Subcutaneous abdominal adipose tissue (tissue), 5 donors: Measurements from ENCODE around the gene KIAA0040.

Experiments used
- H3K27ac ChIP-seq: one replicate; pipeline ENCODE4 v1.7.0; 2013; ENCODE audit warnings: low read depth, mild to moderate bottlenecking, inconsistent platforms, low read length, moderate library complexity
- H3K27me3 ChIP-seq, 5 donors: one replicate each; pipeline ENCODE4 v1.7.0; 2013; ENCODE audit warnings: low read length in 5 of 5, inconsistent platforms in 1 of 5; ENCODE audit not compliant: control insufficient read depth in 5 of 5, insufficient read depth in 4 of 5
- H3K36me3 ChIP-seq, 5 donors: one replicate each; pipeline ENCODE4 v1.7.0; 2013; ENCODE audit warnings: low read length in 5 of 5; ENCODE audit not compliant: control insufficient read depth in 5 of 5, insufficient read depth in 5 of 5
- H3K4me1 ChIP-seq, 5 donors: one replicate each; pipeline ENCODE4 v1.7.0; 2013; ENCODE audit warnings: low read length in 5 of 5, mild to moderate bottlenecking in 3 of 5, moderate library complexity in 1 of 5; ENCODE audit not compliant: control insufficient read depth in 5 of 5, insufficient read depth in 5 of 5
- H3K4me3 ChIP-seq, 5 donors: one replicate each; pipeline ENCODE4 v1.7.0; 2013; ENCODE audit warnings: low read length in 5 of 5, low read depth in 1 of 5
- H3K9ac ChIP-seq, 5 donors: one replicate each; pipeline ENCODE4 v1.7.0; 2013; ENCODE audit warnings: low read length in 5 of 5, mild to moderate bottlenecking in 4 of 5, moderate library complexity in 3 of 5
- H3K9me3 ChIP-seq, 5 donors: one replicate each; pipeline ENCODE4 v1.7.0; 2013; ENCODE audit warnings: low read length in 5 of 5; ENCODE audit not compliant: control insufficient read depth in 5 of 5
- donor health status: healthy.
- donor health status: healthy.
- donor health status: healthy.
- donor health status: healthy.
- donor health status: healthy.

Gene KIAA0040

DNA sequence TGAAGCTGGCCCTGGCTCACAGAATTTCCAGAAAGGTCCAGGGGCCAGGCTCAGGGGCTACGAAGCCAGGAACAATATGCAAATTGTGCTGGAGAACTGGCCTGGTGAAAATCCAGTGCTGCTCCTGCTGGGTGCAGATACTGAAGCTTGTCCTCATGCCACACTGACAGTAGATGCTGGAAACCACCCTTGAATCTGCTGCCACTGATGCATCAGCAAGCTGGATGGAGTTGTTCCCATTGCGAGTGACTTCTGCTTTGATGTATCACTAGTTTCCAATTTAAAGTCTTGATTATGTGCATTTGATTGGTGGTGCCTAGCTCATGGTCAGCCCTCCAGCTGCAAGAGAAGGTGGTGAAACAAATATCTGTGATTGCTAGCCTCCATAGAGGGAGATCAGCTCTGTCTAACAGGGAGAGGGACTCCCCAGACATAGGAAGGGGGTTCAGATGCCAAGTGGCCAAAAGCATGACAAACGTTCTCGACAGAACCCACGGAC, 11.0 kb upstream of the KIAA0040 start:
- Histone ChIP-seq H3K27me3 (no peaks in the 10 kb centered on the region), H3K9ac (no peak overlapping the region), H3K27ac (peak overlapping the region; percentile 12), H3K4me3 (no peak overlapping the region), H3K9me3 (no peaks in the 10 kb centered on the region), H3K36me3 (no peaks in the 10 kb centered on the region), H3K4me1 (peaks cover 5 to 36% (median 32%) of the 10 kb centered on the region in 5 donors)

DNA sequence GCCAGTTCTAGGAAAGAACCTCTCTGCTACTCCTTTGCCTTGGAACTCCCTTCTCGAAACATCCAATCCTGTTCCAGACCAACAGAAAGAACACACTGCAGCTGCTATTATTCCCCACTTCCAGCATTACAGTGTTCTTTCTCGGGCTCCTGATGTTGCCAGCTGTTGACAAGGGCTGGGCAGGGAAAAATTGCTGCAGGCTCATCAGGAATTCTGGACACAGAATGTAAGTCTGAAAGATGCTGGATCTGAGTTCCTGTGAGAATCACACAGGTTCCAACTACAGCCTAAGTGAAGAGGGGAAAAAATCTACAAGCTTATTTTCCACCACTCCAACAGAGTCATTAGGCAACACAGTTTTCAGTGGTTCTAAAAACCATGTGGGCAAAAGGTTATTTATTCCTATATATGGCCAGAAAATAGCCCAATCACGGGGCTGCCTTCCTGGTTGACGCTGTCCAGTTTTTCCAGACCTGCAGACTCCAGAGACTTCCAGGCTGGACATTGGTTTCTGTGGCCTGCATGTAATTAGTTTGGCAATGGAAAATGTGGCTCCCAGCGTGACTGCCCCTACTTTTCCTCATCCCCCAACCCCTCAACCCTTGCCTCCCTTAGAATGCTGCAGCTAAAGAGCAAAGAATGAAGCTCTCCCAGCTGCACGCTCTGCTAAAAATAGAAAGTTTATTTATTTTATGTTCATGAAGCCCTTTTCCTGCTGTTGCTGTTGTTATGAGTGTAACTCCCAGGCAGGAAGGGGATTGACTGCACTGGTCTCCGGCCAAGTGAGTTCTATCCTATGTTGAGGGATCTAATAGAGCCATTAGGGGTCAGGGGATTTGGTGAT, 8.3 kb upstream of the KIAA0040 start:
- Histone ChIP-seq H3K4me3 (peak overlapping the region in 3 of 5 donors; percentile 9 to 35 (median 14)), H3K9ac (peak overlapping the region in 3 of 5 donors; percentile 50 to 63 (median 51)), H3K4me1 (peaks cover 6 to 45% (median 36%) of the 10 kb centered on the region in 5 donors), H3K27ac (peak overlapping the region; percentile 71), H3K27me3 (no peaks in the 10 kb centered on the region), H3K36me3 (no peaks in the 10 kb centered on the region), H3K9me3 (no peaks in the 10 kb centered on the region)

DNA sequence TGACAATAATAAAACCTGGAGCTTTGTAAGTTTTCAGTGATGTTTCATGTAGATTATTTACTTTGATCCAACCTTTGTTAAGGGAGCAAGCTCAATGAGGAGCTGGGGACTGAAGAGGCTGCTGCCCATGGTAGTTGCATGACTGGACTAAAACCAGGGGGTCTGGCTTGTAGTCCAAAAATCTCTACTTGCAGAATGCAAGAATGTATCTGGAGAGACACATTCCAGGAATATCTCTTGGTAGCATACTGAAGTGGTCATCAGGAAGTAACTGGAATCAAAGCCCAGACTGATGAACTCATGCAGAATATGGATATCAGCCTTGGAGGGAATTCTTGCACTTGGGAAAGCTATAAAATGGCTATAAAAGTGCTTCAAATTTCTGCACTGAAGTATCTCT, 5.8 kb upstream of the KIAA0040 start:
- no peak overlapping the region for H3K9ac ChIP-seq
- no peak overlapping the region for H3K4me3 ChIP-seq
- no peaks in the 10 kb centered on the region for H3K9me3 ChIP-seq
- H3K4me1 ChIP-seq: peaks cover 7 to 43% (median 29%) of the 10 kb centered on the region in 5 donors
- no peak overlapping the region for H3K27ac ChIP-seq
- H3K36me3 ChIP-seq: no peaks in the 10 kb centered on the region
- H3K27me3 ChIP-seq: no peaks in the 10 kb centered on the region

DNA sequence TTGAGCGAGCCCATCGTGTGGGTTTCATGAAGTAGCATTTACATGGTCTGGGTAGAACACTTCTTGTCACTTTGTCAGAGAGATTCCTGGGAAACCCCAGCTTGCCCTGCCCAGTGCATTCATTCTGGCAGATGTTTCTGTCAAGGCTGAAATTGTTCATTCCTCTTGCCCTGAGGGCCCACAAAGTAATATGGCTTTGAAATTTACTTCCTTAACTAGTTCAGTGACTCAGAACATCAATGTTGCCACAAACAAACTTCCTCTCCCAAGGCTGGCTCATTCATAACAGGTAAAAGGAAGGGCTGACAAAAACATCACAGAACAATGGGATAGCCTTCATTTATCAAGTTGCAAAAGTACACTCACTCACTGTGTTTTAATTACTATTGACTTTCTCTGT, 5.0 kb upstream of the KIAA0040 start:
- Histone ChIP-seq H3K27ac (peak overlapping the region; percentile 44), H3K9me3 (no peaks in the 10 kb centered on the region)

DNA sequence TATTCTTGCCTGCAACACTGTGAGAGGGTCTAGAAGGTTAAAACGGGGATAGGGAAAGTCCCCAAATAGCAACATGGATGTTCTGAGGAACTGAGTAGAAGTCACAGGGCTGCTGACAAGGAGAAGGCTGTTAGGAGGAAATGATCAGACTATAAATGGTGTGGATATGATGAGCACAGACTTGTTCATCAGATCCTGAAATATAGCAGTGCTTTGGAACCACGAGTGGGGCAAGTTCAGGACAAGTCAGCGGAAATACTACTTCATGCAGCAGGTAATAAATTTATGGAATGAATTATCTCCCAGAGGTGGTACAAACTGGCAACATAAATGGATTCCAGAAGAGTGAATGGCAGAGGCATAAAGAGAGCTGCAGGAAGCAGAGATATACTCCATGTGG, 3.2 kb upstream of the KIAA0040 start:
- Histone ChIP-seq H3K4me1 (peaks cover 10 to 48% (median 36%) of the 10 kb centered on the region in 5 donors), H3K9me3 (no peaks in the 10 kb centered on the region), H3K36me3 (no peaks in the 10 kb centered on the region), H3K27ac (no peak overlapping the region), H3K9ac (no peak overlapping the region), H3K4me3 (no peak overlapping the region), H3K27me3 (no peaks in the 10 kb centered on the region)

More for the DNA sequence above, 5.0 kb upstream of the KIAA0040 start:
- H3K4me1 ChIP-seq: peaks cover 10 to 46% (median 33%) of the 10 kb centered on the region in 5 donors
- H3K4me3 ChIP-seq: no peak overlapping the region
- no peaks in the 10 kb centered on the region for H3K36me3 ChIP-seq
- H3K27me3 ChIP-seq: no peaks in the 10 kb centered on the region
- H3K9ac ChIP-seq: no peak overlapping the region

DNA sequence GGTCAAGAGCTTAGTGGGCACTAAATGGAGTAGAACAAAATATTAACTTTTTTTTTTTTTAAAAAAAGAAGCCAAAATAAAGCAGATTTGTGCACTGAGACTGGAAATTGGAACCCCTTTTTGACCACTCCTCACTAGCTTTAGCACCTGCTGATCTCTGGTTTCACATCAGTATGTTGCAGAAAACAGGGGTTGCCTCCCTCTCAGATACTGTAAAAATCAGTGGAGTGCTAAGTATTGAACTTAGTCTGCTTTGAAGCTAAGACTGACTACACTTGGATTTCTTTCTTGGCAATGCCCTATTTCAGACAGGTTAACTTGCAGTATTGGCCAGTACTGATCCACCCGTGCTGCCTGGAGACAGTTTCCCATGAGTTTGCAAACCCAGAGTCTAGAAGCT, 2.7 kb upstream of the KIAA0040 start:
- no peak overlapping the region for H3K27ac ChIP-seq
- peaks cover 10 to 48% (median 36%) of the 10 kb centered on the region in 5 donors for H3K4me1 ChIP-seq

DNA sequence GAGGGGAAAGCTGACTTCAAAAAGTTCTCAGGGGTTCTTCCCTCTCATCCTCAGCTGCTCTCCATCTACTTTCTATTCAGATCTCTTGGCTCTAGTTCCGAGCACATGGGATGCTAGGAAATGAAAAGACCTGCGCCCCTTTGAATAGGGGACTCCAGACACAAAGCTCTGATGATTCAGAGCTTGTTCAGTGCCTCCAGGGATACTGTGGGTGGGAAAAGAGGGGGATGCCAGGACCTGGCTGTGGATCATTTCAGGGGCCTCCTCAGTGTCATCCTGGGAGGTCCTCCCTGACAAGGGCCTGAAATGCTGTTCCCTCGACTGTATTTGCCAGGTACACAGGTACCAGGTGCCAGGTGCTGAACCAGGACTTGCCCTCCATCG, 943 bp upstream of the KIAA0040 start:
- Histone ChIP-seq H3K4me3 (peak overlapping the region; percentile 72 to 93 (median 84)), H3K4me1 (peaks cover 8 to 54% (median 47%) of the 10 kb centered on the region in 5 donors), H3K27ac (peak overlapping the region; percentile 87), H3K27me3 (no peaks in the 10 kb centered on the region), H3K36me3 (no peaks in the 10 kb centered on the region), H3K9ac (peak overlapping the region; percentile 52 to 80 (median 71)), H3K9me3 (no peaks in the 10 kb centered on the region)

More for the DNA sequence above, 2.7 kb upstream of the KIAA0040 start:
- Histone ChIP-seq H3K27me3 (no peaks in the 10 kb centered on the region), H3K4me3 (no peak overlapping the region), H3K36me3 (no peaks in the 10 kb centered on the region), H3K9me3 (no peaks in the 10 kb centered on the region), H3K9ac (no peak overlapping the region)

DNA sequence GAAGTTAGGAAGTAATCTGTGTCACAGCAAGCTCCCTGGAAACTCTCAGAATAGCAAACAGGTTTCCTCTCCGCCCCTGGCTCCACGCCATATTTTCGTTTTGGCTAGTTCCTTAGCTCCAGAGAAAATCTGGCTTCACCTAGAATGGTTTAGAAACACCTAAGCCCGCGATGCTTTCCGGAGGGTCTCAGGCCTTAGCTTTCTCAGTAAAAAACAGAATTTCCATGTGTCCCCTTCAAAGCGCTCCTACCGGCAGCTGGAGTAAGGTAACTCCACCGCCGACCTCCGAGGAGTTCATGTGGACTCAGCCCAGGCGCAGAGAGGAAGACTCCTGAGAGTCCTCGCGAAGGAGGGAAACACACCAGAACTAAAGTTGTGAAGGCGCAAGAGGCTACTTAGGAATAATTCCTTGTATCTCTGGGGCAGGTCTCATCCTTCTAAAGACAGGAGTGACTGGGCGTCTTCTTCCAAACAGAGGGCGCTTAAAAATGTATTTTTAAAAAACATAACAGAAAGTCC, 406 bp downstream of the KIAA0040 start:
- Histone ChIP-seq H3K9me3 (no peaks in the 10 kb centered on the region), H3K36me3 (peaks cover 0 to 4% (median 0%) of the 10 kb centered on the region in 5 donors), H3K4me3 (peak overlapping the region; percentile 77 to 93 (median 87)), H3K27me3 (no peaks in the 10 kb centered on the region), H3K4me1 (peaks cover 8 to 64% (median 53%) of the 10 kb centered on the region in 5 donors), H3K9ac (peak overlapping the region; percentile 83 to 94 (median 87)), H3K27ac (peak overlapping the region; percentile 83)

DNA sequence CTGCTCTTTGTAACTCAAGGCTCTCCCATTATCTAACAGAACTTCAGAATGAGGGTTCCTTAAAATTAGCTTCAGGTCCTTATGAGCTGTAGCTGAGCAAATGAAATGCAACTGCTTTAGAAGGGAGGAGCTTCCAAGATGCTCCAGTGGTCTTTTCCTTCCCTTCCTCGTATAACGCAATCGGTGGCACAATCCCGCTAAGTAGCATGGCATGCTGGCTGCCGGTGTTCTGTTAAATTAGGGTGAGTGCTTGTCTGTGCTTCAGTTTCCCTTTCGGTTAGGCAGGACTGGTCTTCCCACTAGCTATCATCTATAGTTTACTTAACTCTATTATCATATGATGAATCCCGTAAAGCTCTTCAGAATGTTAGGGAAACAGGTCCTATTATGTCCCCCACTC, 917 bp downstream of the KIAA0040 start:
- peak overlapping the region; percentile 83 to 94 (median 87) for H3K9ac ChIP-seq

DNA sequence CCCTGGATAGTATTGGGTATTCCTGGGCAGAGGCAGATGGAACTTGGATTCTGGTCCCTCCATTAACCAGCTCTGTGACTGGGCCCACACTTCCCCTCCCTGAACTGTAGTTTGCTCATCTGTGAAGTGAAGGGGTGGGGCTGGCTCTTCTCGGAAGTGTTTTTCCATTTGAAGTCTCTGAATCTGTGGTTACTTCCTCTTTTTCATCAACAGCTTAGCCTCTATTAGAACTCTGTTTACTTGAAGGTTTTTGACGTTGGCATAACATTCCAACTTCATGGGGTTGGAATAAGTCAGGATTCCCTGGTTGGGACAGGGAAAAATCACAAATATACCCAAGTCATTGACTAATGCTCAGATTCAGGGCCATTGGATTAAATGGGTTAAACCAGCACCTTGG, 3.6 kb downstream of the KIAA0040 start:
- peak overlapping the region in 2 of 5 donors; percentile 6 to 87 for H3K4me3 ChIP-seq
- H3K36me3 ChIP-seq: peaks cover 0 to 4% (median 0%) of the 10 kb centered on the region in 5 donors
- H3K9ac ChIP-seq: no peak overlapping the region
- no peaks in the 10 kb centered on the region for H3K9me3 ChIP-seq
- peaks cover 11 to 91% (median 77%) of the 10 kb centered on the region in 5 donors for H3K4me1 ChIP-seq
- no peak overlapping the region for H3K27ac ChIP-seq
- no peaks in the 10 kb centered on the region for H3K27me3 ChIP-seq

More for the DNA sequence above, 917 bp downstream of the KIAA0040 start:
- Histone ChIP-seq H3K4me1 (peaks cover 11 to 67% (median 55%) of the 10 kb centered on the region in 5 donors), H3K27me3 (no peaks in the 10 kb centered on the region), H3K36me3 (peaks cover 0 to 4% (median 0%) of the 10 kb centered on the region in 5 donors), H3K9me3 (no peaks in the 10 kb centered on the region), H3K27ac (peak overlapping the region; percentile 83), H3K4me3 (peak overlapping the region; percentile 77 to 93 (median 87))
